Measurements from ENCODE around the gene FRMPD1. TPM values are rescaled to one million over a fixed set of nuclear protein-coding genes. Genes with fewer than 3 reads are reported as not detected.

Gene FRMPD1
- total and polyA plus RNA-seq, 10 of the 15 experiments (the other 5 are each of a cell fraction or from before 2014, with no cell fraction given), result 0.01 to 0.08 (median 0.05) TPM; not detected in 6

DNA sequence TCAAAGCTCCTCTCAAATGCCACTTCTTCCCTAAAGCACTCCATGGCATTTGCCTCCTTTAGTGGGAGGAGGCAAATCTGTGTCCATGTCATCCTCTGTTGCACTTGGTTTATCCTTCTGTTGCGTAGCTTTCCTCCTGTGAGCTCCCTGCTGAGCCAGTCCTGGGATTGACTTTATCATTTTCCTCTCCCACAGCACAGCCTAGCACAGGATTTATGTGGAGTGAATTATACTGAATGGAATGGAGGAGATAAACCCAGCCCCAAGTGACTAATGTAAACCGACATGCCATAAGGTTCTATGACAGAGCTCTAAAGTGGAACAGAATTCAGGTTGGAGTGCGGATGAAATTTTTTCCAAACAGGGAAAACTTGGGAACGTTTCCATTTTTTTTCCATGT lies 31.9 kb upstream of the FRMPD1 start:
- FAIRE-seq (no peak), DNase-seq (ENCODE audit: low read depth, low spot score) (no peak), ATAC-seq (no peak)
- Histone ChIP-seq H4K20me1 (ENCODE audit: control insufficient read depth, insufficient read depth) (no peaks in the 10 kb centered on the region), H3K4me1 (ENCODE audit: control insufficient read depth, insufficient read depth, low read length) (no peaks in the 10 kb centered on the region), H3K9me3 (replicated peaks; ENCODE audit: control insufficient read depth, insufficient read depth, low read length) (no peaks in the 10 kb centered on the region), H3K9ac (ENCODE audit: control insufficient read depth, insufficient read depth, low read length) (no peak overlapping the region), H3K36me3 (ENCODE audit: control insufficient read depth in 2 of 2, insufficient read depth in 2 of 2, low read length in 1 of 2) (no peaks in the 10 kb centered on the region), H3K4me2 (ENCODE audit: control insufficient read depth, insufficient read depth) (no peak overlapping the region), H3K27me3 (replicated peaks in 1 of 2; ENCODE audit: control insufficient read depth in 2 of 2, insufficient read depth in 2 of 2, low read length in 1 of 2) (peaks cover 0 to 6% of the 10 kb centered on the region in 2 experiments; a peak in 2 of 4 replicates), H3K79me2 (ENCODE audit: control insufficient read depth, insufficient read depth, low read length) (no peaks in the 10 kb centered on the region), H3K4me3 (no peak overlapping the region), H3K27ac (ENCODE audit: control insufficient read depth, insufficient read depth) (no peak overlapping the region), H2AFZ (ENCODE audit: control insufficient read depth, low read depth, low read length) (no peak overlapping the region)
- no TSS peak for BruUV-seq (replicated peaks)
- SMC1A ChIA-PET (ENCODE audit: uncharacterized antibody, unreplicated experiment), result no interaction called here
- RAD21 ChIA-PET (ENCODE audit: unreplicated experiment), result interaction anchor here (1.0 kb wide), 1 partner anchor 27 kb away, joined by 3 read pairs; the partner anchor contains the start of gene TOMM5
- POLR2A ChIA-PET, result no interaction called here
- intact Hi-C loops (cut with micrococcal nuclease; ENCODE audit: unreplicated experiment), result loop anchor here (10.0 kb wide), 1 partner anchor 64 kb away; no protein-coding TSS in a partner anchor
- CTCF ChIA-PET, result interaction anchor here (0.6 to 1.0 kb wide), 2 partner anchors 8 to 992 kb away, joined by 3 read pairs; no protein-coding TSS in a partner anchor
- in situ Hi-C loops (cut with MboI), result no loop called here
- WGBS (ENCODE audit: insufficient coverage, insufficient replicate concordance, low lambda C conversion rate, missing lambda C conversion rate), result 31% methylated on average over 4 of the region's 4 CpGs
- TF ChIP-seq ASH2L (IDR thresholded peaks at IDR 0.05; ENCODE audit: borderline replicate concordance, low read depth), result no peak

DNA sequence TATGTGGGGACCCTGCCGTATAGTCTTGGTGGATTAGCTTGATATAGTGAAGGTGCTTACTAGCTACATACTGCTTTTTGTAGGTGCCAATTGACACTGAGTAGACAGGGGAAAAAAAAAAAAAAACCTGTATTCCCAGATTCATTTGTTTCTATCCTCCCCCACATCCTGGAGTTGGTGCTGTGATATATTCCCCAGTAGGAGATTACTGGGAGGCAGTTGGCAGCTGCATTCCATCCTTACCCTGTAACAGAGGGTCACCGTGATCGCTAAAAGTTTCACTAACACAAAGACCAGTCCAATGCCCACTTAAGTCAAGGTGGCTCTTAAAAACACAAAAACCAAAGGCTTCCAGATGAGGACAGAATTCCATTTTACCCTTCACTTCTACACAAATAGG lies 30.9 kb upstream of the FRMPD1 start:
- intact Hi-C loops (cut with micrococcal nuclease; ENCODE audit: unreplicated experiment), result loop anchor here (10.0 kb wide), 1 partner anchor 65 kb away; no protein-coding TSS in a partner anchor
- DNase-seq (ENCODE audit: low read depth, low spot score) (no peak), ATAC-seq (no peak), FAIRE-seq (no peak)
- SMC1A ChIA-PET (ENCODE audit: uncharacterized antibody, unreplicated experiment), result no interaction called here
- CTCF ChIA-PET, result no interaction called here
- POLR2A ChIA-PET, result interaction anchor here (0.6 kb wide), 1 partner anchor 128 kb away, joined by 4 read pairs; no protein-coding TSS in a partner anchor
- H3K27me3 ChIP-seq (replicated peaks in 1 of 2; ENCODE audit: control insufficient read depth in 2 of 2, insufficient read depth in 2 of 2, low read length in 1 of 2), result peaks cover 0 to 4% of the 10 kb centered on the region in 2 experiments; a peak in 2 of 4 replicates
- H4K20me1 ChIP-seq (ENCODE audit: control insufficient read depth, insufficient read depth), result no peaks in the 10 kb centered on the region
- no peaks in the 10 kb centered on the region for H3K36me3 ChIP-seq (ENCODE audit: control insufficient read depth in 2 of 2, insufficient read depth in 2 of 2, low read length in 1 of 2)
- no peaks in the 10 kb centered on the region for H3K79me2 ChIP-seq (ENCODE audit: control insufficient read depth, insufficient read depth, low read length)
- no peak overlapping the region for H3K4me2 ChIP-seq (ENCODE audit: control insufficient read depth, insufficient read depth)
- WGBS (ENCODE audit: insufficient coverage, insufficient replicate concordance, low lambda C conversion rate, missing lambda C conversion rate), result 64% methylated on average over 3 of the region's 3 CpGs
- H2AFZ ChIP-seq (ENCODE audit: control insufficient read depth, low read depth, low read length), result no peak overlapping the region
- H3K9ac ChIP-seq (ENCODE audit: control insufficient read depth, insufficient read depth, low read length), result no peak overlapping the region
- no peak overlapping the region for H3K27ac ChIP-seq (ENCODE audit: control insufficient read depth, insufficient read depth)
- RAD21 ChIA-PET (ENCODE audit: unreplicated experiment), result interaction anchor here (1.0 kb wide), 1 partner anchor 28 kb away, joined by 3 read pairs; the partner anchor contains the start of gene TOMM5
- in situ Hi-C loops (cut with MboI), result no loop called here
- no peaks in the 10 kb centered on the region for H3K4me1 ChIP-seq (ENCODE audit: control insufficient read depth, insufficient read depth, low read length)
- no peaks in the 10 kb centered on the region for H3K9me3 ChIP-seq (replicated peaks; ENCODE audit: control insufficient read depth, insufficient read depth, low read length)
- no peak overlapping the region for H3K4me3 ChIP-seq
- BruUV-seq (replicated peaks), result no TSS peak
- no peak for TF ChIP-seq EGR1 (IDR thresholded peaks at IDR 0.05; ENCODE audit: borderline replicate concordance in 1 of 2, low read depth in 2 of 2, low read length in 2 of 2)
- no peak for TF ChIP-seq PAX5 (IDR thresholded peaks at IDR 0.05; ENCODE audit: borderline replicate concordance, low read depth, low read length)
- no peak for TF ChIP-seq KAT2A (conservative IDR thresholded peaks at IDR 0.05; ENCODE audit: control insufficient read depth, low read depth, low read length)
- TF ChIP-seq IKZF2 (IDR thresholded peaks at IDR 0.05), result no peak
- TF ChIP-seq EED (IDR thresholded peaks at IDR 0.05; ENCODE audit: low read depth), result no peak
- TF ChIP-seq, protein P1, sequence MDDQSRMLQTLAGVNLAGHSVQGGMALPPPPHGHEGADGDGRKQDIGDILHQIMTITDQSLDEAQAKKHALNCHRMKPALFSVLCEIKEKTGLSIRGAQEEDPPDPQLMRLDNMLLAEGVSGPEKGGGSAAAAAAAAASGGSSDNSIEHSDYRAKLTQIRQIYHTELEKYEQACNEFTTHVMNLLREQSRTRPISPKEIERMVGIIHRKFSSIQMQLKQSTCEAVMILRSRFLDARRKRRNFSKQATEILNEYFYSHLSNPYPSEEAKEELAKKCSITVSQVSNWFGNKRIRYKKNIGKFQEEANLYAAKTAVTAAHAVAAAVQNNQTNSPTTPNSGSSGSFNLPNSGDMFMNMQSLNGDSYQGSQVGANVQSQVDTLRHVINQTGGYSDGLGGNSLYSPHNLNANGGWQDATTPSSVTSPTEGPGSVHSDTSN (IDR thresholded peaks at IDR 0.05; ENCODE audit: insufficient replicate concordance, low read depth, low read length), result no peak
- no peak for TF ChIP-seq STAT1 (conservative IDR thresholded peaks at IDR 0.05)
- no peak for TF ChIP-seq NBN (IDR thresholded peaks at IDR 0.05)
- no peak for TF ChIP-seq TCF7 (IDR thresholded peaks at IDR 0.05; ENCODE audit: borderline replicate concordance)
- TF ChIP-seq, protein P2, sequence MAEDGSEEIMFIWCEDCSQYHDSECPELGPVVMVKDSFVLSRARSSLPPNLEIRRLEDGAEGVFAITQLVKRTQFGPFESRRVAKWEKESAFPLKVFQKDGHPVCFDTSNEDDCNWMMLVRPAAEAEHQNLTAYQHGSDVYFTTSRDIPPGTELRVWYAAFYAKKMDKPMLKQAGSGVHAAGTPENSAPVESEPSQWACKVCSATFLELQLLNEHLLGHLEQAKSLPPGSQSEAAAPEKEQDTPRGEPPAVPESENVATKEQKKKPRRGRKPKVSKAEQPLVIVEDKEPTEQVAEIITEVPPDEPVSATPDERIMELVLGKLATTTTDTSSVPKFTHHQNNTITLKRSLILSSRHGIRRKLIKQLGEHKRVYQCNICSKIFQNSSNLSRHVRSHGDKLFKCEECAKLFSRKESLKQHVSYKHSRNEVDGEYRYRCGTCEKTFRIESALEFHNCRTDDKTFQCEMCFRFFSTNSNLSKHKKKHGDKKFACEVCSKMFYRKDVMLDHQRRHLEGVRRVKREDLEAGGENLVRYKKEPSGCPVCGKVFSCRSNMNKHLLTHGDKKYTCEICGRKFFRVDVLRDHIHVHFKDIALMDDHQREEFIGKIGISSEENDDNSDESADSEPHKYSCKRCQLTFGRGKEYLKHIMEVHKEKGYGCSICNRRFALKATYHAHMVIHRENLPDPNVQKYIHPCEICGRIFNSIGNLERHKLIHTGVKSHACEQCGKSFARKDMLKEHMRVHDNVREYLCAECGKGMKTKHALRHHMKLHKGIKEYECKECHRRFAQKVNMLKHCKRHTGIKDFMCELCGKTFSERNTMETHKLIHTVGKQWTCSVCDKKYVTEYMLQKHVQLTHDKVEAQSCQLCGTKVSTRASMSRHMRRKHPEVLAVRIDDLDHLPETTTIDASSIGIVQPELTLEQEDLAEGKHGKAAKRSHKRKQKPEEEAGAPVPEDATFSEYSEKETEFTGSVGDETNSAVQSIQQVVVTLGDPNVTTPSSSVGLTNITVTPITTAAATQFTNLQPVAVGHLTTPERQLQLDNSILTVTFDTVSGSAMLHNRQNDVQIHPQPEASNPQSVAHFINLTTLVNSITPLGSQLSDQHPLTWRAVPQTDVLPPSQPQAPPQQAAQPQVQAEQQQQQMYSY (CRISPR knock-in tag; IDR thresholded peaks at IDR 0.05), result no peak
- TF ChIP-seq FOXM1 (IDR thresholded peaks at IDR 0.05; ENCODE audit: low read depth, low read length), result no peak
- TF ChIP-seq KDM1A (IDR thresholded peaks at IDR 0.05; ENCODE audit: borderline replicate concordance), result no peak
- no peak for TF ChIP-seq SMC3 (IDR thresholded peaks at IDR 0.05; ENCODE audit: borderline replicate concordance, low read length)

All from GM12878 (cell line).